OCI-LY7 (cell line): ENCODE results near the gene HPSE2. TPM values are rescaled to one million over a fixed set of nuclear protein-coding genes. Genes with fewer than 3 reads are reported as not detected.

Source experiments
- BruUV-seq: library from RNA; stranded (reverse); fragments of 400-500 nt; replicated peaks from 2 replicates; lab custom pipeline; 2021; lab: Mats Ljungman, UMichigan
- CTCF ChIA-PET: fragments of 300-600 bp; sonication (Branson Sonifier 250); formaldehyde crosslinking; loops from one replicate; lab custom pipeline; 2022; ENCODE audit warnings: antibody characterized with exemption; ENCODE audit not compliant: unreplicated experiment; lab: Charles Lee
- POLR2A ChIA-PET: fragments of 300-600 bp; sonication (Branson Sonifier 250); formaldehyde crosslinking; loops from one replicate; lab custom pipeline; 2022; ENCODE audit warnings: antibody characterized with exemption; lab: Charles Lee
- DNase-seq: peaks from one replicate; pipeline ENCODE4 v3.0.0-alpha.2; 2015; ENCODE audit warnings: low spot score
- H2AFZ ChIP-seq: fragments of 200-600 bp; sonication (generic), shearing (Covaris generic); 2 replicates; pipeline ENCODE4 v1.6.1; 2014; ENCODE audit warnings: mild to moderate bottlenecking, antibody characterized with exemption, low read length, moderate library complexity
- H3K27ac ChIP-seq: fragments of 200-600 bp; sonication (generic); 2 replicates; pipeline ENCODE4 v1.5.1; 2014; ENCODE audit warnings: mixed run types, low read depth, mild to moderate bottlenecking, moderate library complexity, low read length, inconsistent platforms; ENCODE audit not compliant: poor library complexity, severe bottlenecking
- H3K36me3 ChIP-seq: fragments of 200-600 bp; sonication (generic); 2 replicates; pipeline ENCODE4 v1.6.1; 2014; ENCODE audit warnings: mild to moderate bottlenecking, antibody characterized with exemption, low read length, moderate library complexity, mixed read lengths; ENCODE audit not compliant: insufficient read depth
- H3K4me1 ChIP-seq: fragments of 200-600 bp; sonication (generic); 2 replicates; pipeline ENCODE4 v1.5.1; 2014; ENCODE audit warnings: mild to moderate bottlenecking, low read length; ENCODE audit not compliant: insufficient read depth, poor library complexity, severe bottlenecking
- H3K4me2 ChIP-seq: fragments of 200-600 bp; sonication (generic); 2 replicates; pipeline ENCODE4 v1.6.1; 2014; ENCODE audit warnings: mild to moderate bottlenecking, low read length
- H3K4me3 ChIP-seq: fragments of 200-600 bp; sonication (generic); 2 replicates; pipeline ENCODE4 v1.5.1; 2014; ENCODE audit warnings: mild to moderate bottlenecking, low read depth, low read length; ENCODE audit not compliant: poor library complexity, severe bottlenecking
- H3K79me2 ChIP-seq: fragments of 200-600 bp; sonication (generic); 2 replicates; pipeline ENCODE4 v1.6.1; 2016; ENCODE audit warnings: low read depth, mild to moderate bottlenecking, low read length, moderate library complexity, mixed read lengths; ENCODE audit not compliant: insufficient read depth
- H3K9me2 ChIP-seq: fragments of 200-600 bp; sonication (generic); 2 replicates; pipeline ENCODE4 v1.6.1; 2016; ENCODE audit warnings: mild to moderate bottlenecking, low read length, mixed read lengths; ENCODE audit not compliant: insufficient read depth
- H3K9me3 ChIP-seq: fragments of 200-600 bp; sonication (generic); 2 replicates; pipeline ENCODE4 v1.6.1; 2014; ENCODE audit warnings: mild to moderate bottlenecking, mixed run types, low read length, mixed read lengths
- H4K20me1 ChIP-seq: fragments of 200-600 bp; sonication (generic); 2 replicates; pipeline ENCODE4 v1.6.1; 2014; ENCODE audit warnings: mild to moderate bottlenecking, antibody characterized with exemption, low read length, moderate library complexity, mixed read lengths; ENCODE audit not compliant: insufficient read depth
- EZH2phosphoT487 ChIP-seq: fragments of 200-600 bp; sonication (generic); IDR thresholded peaks from 2 replicates; pipeline ENCODE4 v1.6.1; 2018; ENCODE audit warnings: low read depth, borderline replicate concordance, mild to moderate bottlenecking, mixed run types, antibody characterized with exemption, low read length, moderate library complexity, mixed read lengths
- intact Hi-C: fragments of 100-400 bp; cut with micrococcal nuclease; formaldehyde crosslinking; loops from one replicate; pipeline ENCODE4 v1.10.0; 2022; ENCODE audit not compliant: unreplicated experiment
- total RNA-seq, 2 experiments: library from RNA; depleted of rRNA in 1 of 2; stranded (reverse); fragments of >200 nt in 1 of 2; shearing (Covaris generic) in 1 of 2; gene quantifications; 2 replicates each; pipeline ENCODE4 v1.2.3, GENCODE V29; 2014 to 2022
- TF ChIP-seq, protein P1 (sequence below): fragments of 200-600 bp; sonication (generic); conservative IDR thresholded peaks from 2 replicates; pipeline ENCODE4 v1.5.1; 2014; ENCODE audit warnings: mild to moderate bottlenecking, antibody characterized with exemption, low read length, moderate library complexity, mixed read lengths

The HPSE2 gene
- total RNA-seq, 2 experiments from 2014 or later, result not detected

DNA sequence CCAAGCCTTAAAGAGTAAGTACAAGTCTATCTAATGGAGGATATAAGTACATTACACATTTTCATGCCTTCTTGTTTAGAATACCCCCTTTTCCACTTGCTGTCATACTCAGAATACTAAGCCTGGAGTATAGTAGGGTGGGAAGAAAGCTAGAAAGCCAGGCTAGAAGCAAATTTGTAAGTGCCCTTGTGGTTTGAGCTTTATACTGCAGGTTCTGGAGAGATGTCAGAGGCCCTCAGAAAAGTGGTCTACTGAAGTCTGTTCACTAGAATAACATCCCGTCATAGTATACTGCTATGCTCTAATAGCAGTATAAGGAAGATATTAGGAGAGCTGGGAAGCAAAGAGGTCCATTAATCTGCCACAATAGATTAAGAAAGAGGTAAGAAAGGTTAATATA, 62.7 kb downstream of the HPSE2 start:
- intact Hi-C loops, result no loop called here
- no TSS peak for BruUV-seq

DNA sequence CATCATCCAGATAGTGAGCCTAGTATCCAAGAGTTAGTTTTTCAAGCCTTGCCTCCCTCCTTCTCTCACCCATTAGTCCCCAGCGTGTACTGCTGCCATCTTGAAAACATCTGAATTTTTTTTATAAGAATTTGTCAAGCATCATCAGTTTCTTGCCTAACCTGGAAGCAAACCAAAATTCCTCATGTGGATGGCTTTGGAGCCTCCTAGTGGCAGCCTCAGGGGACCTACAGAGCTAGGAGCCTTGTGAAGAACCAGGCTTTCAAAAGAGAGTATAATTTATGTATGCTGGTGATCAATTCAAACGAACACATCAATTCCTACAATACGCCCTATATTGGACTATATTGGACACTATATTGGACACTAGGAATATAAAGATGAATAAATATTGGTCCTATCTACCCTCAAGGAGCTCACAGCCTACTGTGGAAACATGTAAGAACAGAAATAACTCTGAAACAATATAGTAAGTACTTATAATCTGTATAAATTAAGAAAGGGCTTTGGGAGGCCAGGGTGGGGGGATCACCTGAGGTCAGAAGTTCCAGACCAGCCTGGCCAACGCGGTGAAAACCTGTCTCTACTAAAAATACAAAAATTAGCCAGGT, 63.4 kb downstream of the HPSE2 start:
- TF ChIP-seq, protein P1, sequence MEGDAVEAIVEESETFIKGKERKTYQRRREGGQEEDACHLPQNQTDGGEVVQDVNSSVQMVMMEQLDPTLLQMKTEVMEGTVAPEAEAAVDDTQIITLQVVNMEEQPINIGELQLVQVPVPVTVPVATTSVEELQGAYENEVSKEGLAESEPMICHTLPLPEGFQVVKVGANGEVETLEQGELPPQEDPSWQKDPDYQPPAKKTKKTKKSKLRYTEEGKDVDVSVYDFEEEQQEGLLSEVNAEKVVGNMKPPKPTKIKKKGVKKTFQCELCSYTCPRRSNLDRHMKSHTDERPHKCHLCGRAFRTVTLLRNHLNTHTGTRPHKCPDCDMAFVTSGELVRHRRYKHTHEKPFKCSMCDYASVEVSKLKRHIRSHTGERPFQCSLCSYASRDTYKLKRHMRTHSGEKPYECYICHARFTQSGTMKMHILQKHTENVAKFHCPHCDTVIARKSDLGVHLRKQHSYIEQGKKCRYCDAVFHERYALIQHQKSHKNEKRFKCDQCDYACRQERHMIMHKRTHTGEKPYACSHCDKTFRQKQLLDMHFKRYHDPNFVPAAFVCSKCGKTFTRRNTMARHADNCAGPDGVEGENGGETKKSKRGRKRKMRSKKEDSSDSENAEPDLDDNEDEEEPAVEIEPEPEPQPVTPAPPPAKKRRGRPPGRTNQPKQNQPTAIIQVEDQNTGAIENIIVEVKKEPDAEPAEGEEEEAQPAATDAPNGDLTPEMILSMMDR, result peak; percentile 54
- no peak for TF ChIP-seq EZH2phosphoT487
- H3K4me3 ChIP-seq, result no peak overlapping the region
- POLR2A ChIA-PET, result no interaction called here
- H3K36me3 ChIP-seq, result no peaks in the 10 kb centered on the region
- H3K4me1 ChIP-seq, result no peaks in the 10 kb centered on the region
- H4K20me1 ChIP-seq, result no peaks in the 10 kb centered on the region
- CTCF ChIA-PET, result no interaction called here
- H3K4me2 ChIP-seq, result no peak overlapping the region
- no peaks in the 10 kb centered on the region for H3K9me3 ChIP-seq
- no peaks in the 10 kb centered on the region for H3K79me2 ChIP-seq
- no peak for DNase-seq
- no peaks in the 10 kb centered on the region for H3K9me2 ChIP-seq
- intact Hi-C loops, result no loop called here
- BruUV-seq, result no TSS peak
- no peak overlapping the region for H2AFZ ChIP-seq
- no peak overlapping the region for H3K27ac ChIP-seq

More for the DNA sequence above, 62.7 kb downstream of the HPSE2 start:
- no peak for TF ChIP-seq EZH2phosphoT487
- TF ChIP-seq, protein P1, result no peak
- no peak overlapping the region for H2AFZ ChIP-seq
- no peaks in the 10 kb centered on the region for H3K36me3 ChIP-seq
- H3K4me3 ChIP-seq, result no peak overlapping the region
- H3K9me2 ChIP-seq, result no peaks in the 10 kb centered on the region
- ChIA-PET CTCF (no interaction called here), POLR2A (no interaction called here)
- H3K79me2 ChIP-seq, result no peaks in the 10 kb centered on the region
- H4K20me1 ChIP-seq, result no peaks in the 10 kb centered on the region
- no peaks in the 10 kb centered on the region for H3K4me1 ChIP-seq
- no peak overlapping the region for H3K27ac ChIP-seq
- DNase-seq, result no peak
- H3K9me3 ChIP-seq, result no peaks in the 10 kb centered on the region
- H3K4me2 ChIP-seq, result no peak overlapping the region

DNA sequence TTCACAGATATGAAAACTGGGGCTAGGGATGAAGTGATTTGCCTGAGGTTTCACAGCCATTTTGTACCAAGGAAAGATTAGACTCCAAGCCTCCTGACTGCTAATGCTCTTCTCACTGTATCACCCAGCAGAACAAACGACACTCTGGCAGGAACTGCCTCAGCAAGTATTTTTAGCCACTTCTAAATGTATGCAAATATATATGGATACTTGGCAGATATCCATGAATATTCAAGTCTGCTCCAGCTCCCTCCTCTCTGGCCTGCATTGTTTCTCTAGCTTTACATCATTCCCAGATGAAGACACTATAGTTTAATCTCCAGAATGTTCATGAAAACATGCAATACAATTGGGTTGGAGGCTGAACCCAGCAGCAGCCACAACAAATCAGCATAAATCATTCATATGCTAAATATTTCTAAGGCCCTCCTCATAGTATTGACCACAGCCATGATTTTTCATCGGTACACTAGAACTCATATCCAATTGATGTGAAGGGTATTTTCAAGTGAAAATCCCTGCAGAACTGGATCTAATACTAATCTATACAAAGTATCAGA, 65.5 kb downstream of the HPSE2 start:
- Histone ChIP-seq H3K9me3 (no peaks in the 10 kb centered on the region), H4K20me1 (no peaks in the 10 kb centered on the region), H3K79me2 (no peaks in the 10 kb centered on the region), H3K4me2 (no peak overlapping the region), H3K27ac (no peak overlapping the region), H3K36me3 (no peaks in the 10 kb centered on the region), H3K4me3 (no peak overlapping the region), H3K4me1 (no peaks in the 10 kb centered on the region), H2AFZ (no peak overlapping the region), H3K9me2 (no peaks in the 10 kb centered on the region)
- no peak for TF ChIP-seq EZH2phosphoT487
- TF ChIP-seq, protein P1, result no peak
- no peak for DNase-seq
- BruUV-seq, result no TSS peak
- intact Hi-C loops, result no loop called here
- ChIA-PET POLR2A (no interaction called here), CTCF (no interaction called here)
